GM08714 (cell line): ENCODE measurements around the gene TGFBR3.
"Not testable (repeated sequence)": the region's sequence is repeated elsewhere in the genome, so short reads cannot be mapped to it uniquely, and the experiment has no call there.

Experiments
- H3K4me3 ChIP-seq: fragments of 200-500 bp; sonication (Bioruptor generic); 2 replicates; pipeline ENCODE4 v1.5.1; 2014; ENCODE audit warnings: mild to moderate bottlenecking, low read length, inconsistent platforms
- ZNF274 ChIP-seq: IDR thresholded peaks from 2 replicates; pipeline ENCODE4 v1.6.1; 2012; ENCODE audit warnings: mild to moderate bottlenecking, low read depth, low read length

TGFBR3 gene

GRCh38 chr1:91846639-91847013, 39.3 kb downstream of the TGFBR3 start:
- TF ChIP-seq ZNF274, result no peak
- no peak overlapping the region for H3K4me3 ChIP-seq

- no peak overlapping the region for H3K4me3 ChIP-seq
- TF ChIP-seq ZNF274, result no peak
These were observed 39.8 kb downstream of the TGFBR3 start for GRCh38 chr1:91846007-91846638.

GRCh38 chr1:91844862-91845528, 41.0 kb downstream of the TGFBR3 start:
- no peak overlapping the region for H3K4me3 ChIP-seq
- no peak for TF ChIP-seq ZNF274

GRCh38 chr1:91843843-91844242, 42.1 kb downstream of the TGFBR3 start:
- no peak overlapping the region for H3K4me3 ChIP-seq
- TF ChIP-seq ZNF274, result no peak

GRCh38 chr1:91842563-91842962, 43.4 kb downstream of the TGFBR3 start:
- TF ChIP-seq ZNF274, result no peak
- H3K4me3 ChIP-seq, result no peak overlapping the region

- TF ChIP-seq ZNF274, result no peak
- H3K4me3 ChIP-seq, result no peak overlapping the region
These were observed 43.9 kb downstream of the TGFBR3 start for GRCh38 chr1:91842056-91842455.

GRCh38 chr1:91840276-91840675, 45.7 kb downstream of the TGFBR3 start:
- not testable (repeated sequence) for H3K4me3 ChIP-seq

- no peak for TF ChIP-seq ZNF274
- H3K4me3 ChIP-seq, result no peak overlapping the region
These were observed 49.5 kb downstream of the TGFBR3 start for GRCh38 chr1:91836331-91837040.

GRCh38 chr1:91835087-91835521, 50.8 kb downstream of the TGFBR3 start:
- TF ChIP-seq ZNF274, result no peak

GRCh38 chr1:91834549-91834948, 51.4 kb downstream of the TGFBR3 start:
- H3K4me3 ChIP-seq, result not testable (repeated sequence)

More at GRCh38 chr1:91835087-91835521, 50.8 kb downstream of the TGFBR3 start:
- H3K4me3 ChIP-seq, result no peak overlapping the region

- H3K4me3 ChIP-seq, result no peak overlapping the region
- TF ChIP-seq ZNF274, result no peak
These were observed 52.0 kb downstream of the TGFBR3 start for GRCh38 chr1:91833946-91834345.

- TF ChIP-seq ZNF274, result no peak
- H3K4me3 ChIP-seq, result no peak overlapping the region
These were observed 54.6 kb downstream of the TGFBR3 start for GRCh38 chr1:91831132-91831930.

GRCh38 chr1:91830242-91831131, 55.5 kb downstream of the TGFBR3 start:
- H3K4me3 ChIP-seq, result no peak overlapping the region
- TF ChIP-seq ZNF274, result no peak
